Ascending aorta (tissue), 2 donors: ENCODE measurements around the gene LCN6. TPM values are rescaled to one million over a fixed set of nuclear protein-coding genes. Genes with fewer than 3 reads are reported as not detected.

Source experiments
- DNase-seq, 2 donors: peaks; one replicate each; pipeline ENCODE4 v3.0.0-alpha.2; 2019; ENCODE audit warnings: low spot score in 2 of 2
- H3K27ac ChIP-seq, 2 donors: fragments of 200-600 bp; sonication (generic); one replicate each; pipeline ENCODE4 v1.5.1; 2016 to 2017; ENCODE audit warnings: mild to moderate bottlenecking in 1 of 2
- H3K27me3 ChIP-seq: fragments of 200-600 bp; sonication (generic); one replicate; pipeline ENCODE4 v1.5.1; 2017
- H3K36me3 ChIP-seq, 2 donors: fragments of 200-600 bp; sonication (generic); one replicate each; pipeline ENCODE4 v1.5.1; 2016
- H3K4me1 ChIP-seq, 2 donors: fragments of 200-600 bp; sonication (generic); one replicate each; pipeline ENCODE4 v1.5.1; 2016 to 2017; ENCODE audit warnings: mild to moderate bottlenecking in 1 of 2
- H3K4me3 ChIP-seq, 2 donors: fragments of 200-600 bp; sonication (generic); one replicate each; pipeline ENCODE4 v1.5.1; 2016 to 2017; ENCODE audit warnings: mild to moderate bottlenecking in 1 of 2
- H3K9me3 ChIP-seq, 2 donors: fragments of 200-600 bp; sonication (generic); one replicate each; pipeline ENCODE4 v1.5.1; 2016
- CTCF ChIP-seq, 3 experiments: fragments of 200-600 bp in 2 of 3; fragments of 450-650 bp in 1 of 3; sonication (generic) in 2 of 3; IDR thresholded peaks; one replicate each; pipeline ENCODE4 v1.5.1; 2016 to 2019; ENCODE audit warnings: antibody characterized with exemption in 3 of 3, mild to moderate bottlenecking in 1 of 3, moderate library complexity in 1 of 3
- intact Hi-C: fragments of 100-400 bp; cut with DNase I; formaldehyde crosslinking; loops from one replicate; pipeline ENCODE4 v1.15.1; 2023
- total RNA-seq: library from RNA; depleted of rRNA; stranded (reverse); fragments of >200 nt; gene quantifications from one replicate; pipeline ENCODE4 v1.1.0, GENCODE V29; 2016

The LCN6 gene
- total RNA-seq, 1 donor from 2014 or later = 130 TPM

- Histone ChIP-seq H3K36me3 (no peaks in the 10 kb centered on the region), H3K4me3 (no peak overlapping the region), H3K4me1 (no peaks in the 10 kb centered on the region), H3K27ac (no peak overlapping the region), H3K27me3 (peaks cover 12% of the 10 kb centered on the region), H3K9me3 (no peaks in the 10 kb centered on the region)
- TF ChIP-seq CTCF (IDR thresholded peaks at IDR 0.05) = no peak
- no peak for DNase-seq
- intact Hi-C loops = no loop called here
These were observed 46.7 kb downstream of the LCN6 start for GRCh38 chr9:136701668-136702053.

- no peaks in the 10 kb centered on the region for H3K9me3 ChIP-seq
- H3K27ac ChIP-seq = no peak overlapping the region
- H3K4me1 ChIP-seq = no peaks in the 10 kb centered on the region
- intact Hi-C loops = no loop called here
- H3K36me3 ChIP-seq = no peaks in the 10 kb centered on the region
- DNase-seq = no peak
- H3K27me3 ChIP-seq = peaks cover 12% of the 10 kb centered on the region
- no peak for TF ChIP-seq CTCF (IDR thresholded peaks at IDR 0.05)
- no peak overlapping the region for H3K4me3 ChIP-seq
These were observed 47.2 kb downstream of the LCN6 start for GRCh38 chr9:136700959-136701667.

GRCh38 chr9:136700304-136700703, 48.0 kb downstream of the LCN6 start:
- no peak overlapping the region for H3K27ac ChIP-seq
- no peak overlapping the region for H3K4me3 ChIP-seq
- H3K9me3 ChIP-seq = no peaks in the 10 kb centered on the region
- H3K4me1 ChIP-seq = no peaks in the 10 kb centered on the region
- no peak for DNase-seq
- intact Hi-C loops = no loop called here
- no peaks in the 10 kb centered on the region for H3K36me3 ChIP-seq
- peaks cover 12% of the 10 kb centered on the region for H3K27me3 ChIP-seq
- TF ChIP-seq CTCF (IDR thresholded peaks at IDR 0.05) = no peak

GRCh38 chr9:136698635-136699246, 49.6 kb downstream of the LCN6 start:
- intact Hi-C loops = no loop called here
- no peaks in the 10 kb centered on the region for H3K9me3 ChIP-seq
- no peaks in the 10 kb centered on the region for H3K36me3 ChIP-seq
- H3K27ac ChIP-seq = no peak overlapping the region
- peaks cover 12% of the 10 kb centered on the region for H3K27me3 ChIP-seq
- TF ChIP-seq CTCF (IDR thresholded peaks at IDR 0.05) = no peak
- DNase-seq = no peak
- H3K4me1 ChIP-seq = no peaks in the 10 kb centered on the region
- H3K4me3 ChIP-seq = no peak overlapping the region

DNA sequence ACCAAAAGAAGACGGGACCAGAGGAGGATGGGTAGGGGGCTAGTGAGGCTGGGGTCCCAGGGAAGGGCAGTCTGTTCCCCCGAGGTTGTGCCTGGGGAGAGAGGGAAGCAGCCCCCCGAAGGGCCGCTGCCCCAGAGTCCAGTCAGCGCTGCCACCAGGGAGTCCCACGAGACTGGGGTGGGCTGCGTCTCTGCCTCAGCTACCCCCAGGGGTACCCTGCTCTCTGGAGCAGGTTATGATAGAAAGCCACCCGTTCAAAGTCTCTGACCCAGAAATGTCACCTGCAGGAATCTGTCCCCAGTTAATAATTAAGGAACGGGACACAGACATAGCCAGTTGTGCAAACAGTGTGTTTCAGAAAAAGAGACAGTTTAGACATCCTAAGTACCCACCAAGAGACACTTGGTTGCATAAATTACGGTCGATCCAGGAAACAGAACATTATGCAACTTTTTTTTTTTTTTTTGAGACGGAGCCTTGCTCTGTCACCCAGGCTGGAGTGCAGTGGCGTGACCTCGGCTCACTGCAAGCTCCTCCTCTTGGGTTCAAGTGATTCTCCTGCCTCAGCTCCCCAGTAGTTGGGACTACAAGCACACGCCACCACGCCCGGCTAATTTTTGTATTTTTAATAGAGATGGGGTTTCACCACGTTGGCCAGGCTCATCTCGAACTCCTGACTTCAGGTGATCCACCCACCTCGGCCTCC, 50.4 kb downstream of the LCN6 start:
- Histone ChIP-seq H3K4me1 (no peaks in the 10 kb centered on the region), H3K27ac (no peak overlapping the region), H3K4me3 (no peak overlapping the region), H3K27me3 (peaks cover 12% of the 10 kb centered on the region), H3K9me3 (no peaks in the 10 kb centered on the region), H3K36me3 (no peaks in the 10 kb centered on the region)
- TF ChIP-seq CTCF (IDR thresholded peaks at IDR 0.05) = no peak
- intact Hi-C loops = no loop called here
- DNase-seq = no peak
